Measurements from ENCODE around the gene DCDC2B.

DCDC2B gene

GRCh38 chr1:32263744-32264143 is 54.9 kb downstream of the DCDC2B start:
- DNase-seq (ENCODE audit: low spot score): no peak

All from COLO829 (cell line).